HK-2 (cell line): Measurements from ENCODE around the gene AARSD1.
A peak's percentile ranks its signal among the peaks of the same experiment; 100 is the strongest.
"Not testable (repeated sequence)": the region's sequence is repeated elsewhere in the genome, so short reads cannot be mapped to it uniquely, and the experiment has no call there.

Experiments
- DNase-seq: peaks from one replicate; pipeline ENCODE4 v3.0.0-alpha.2; 2018; ENCODE audit not compliant: unreplicated experiment

AARSD1 gene

DNA sequence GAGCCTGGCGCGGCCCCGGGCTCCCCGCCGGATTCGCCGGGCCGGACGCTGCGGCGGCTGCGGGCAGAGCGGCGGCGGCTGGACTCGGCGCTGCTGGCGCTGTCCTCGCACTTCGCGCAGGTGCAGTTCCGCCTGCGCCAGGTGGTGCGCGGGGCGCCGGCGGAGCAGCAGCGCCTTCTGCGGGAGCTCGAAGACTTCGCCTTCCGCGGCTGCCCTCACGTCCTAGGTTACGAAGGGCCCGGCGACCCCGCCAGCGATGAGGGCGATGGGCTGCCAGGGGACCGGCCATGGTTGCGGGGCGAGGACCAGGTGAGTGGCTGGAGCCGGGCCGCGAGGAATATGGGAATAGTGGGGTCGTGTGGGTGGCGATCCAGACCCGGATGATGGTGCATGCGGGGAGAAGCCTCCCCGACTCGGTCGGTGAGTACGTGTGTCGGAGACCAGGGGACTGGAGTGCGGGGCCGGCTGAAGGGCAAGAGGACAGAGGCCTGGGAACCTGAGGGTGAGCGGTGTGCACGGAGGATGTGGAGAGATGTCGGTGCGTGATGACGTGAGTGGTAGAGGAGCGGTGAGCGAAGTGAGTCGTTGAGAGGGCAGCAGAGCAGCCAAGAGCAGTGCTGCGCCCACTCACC is 16.6 kb upstream of the AARSD1 start:
- peak; percentile 66 for DNase-seq

GRCh38 chr17:42980274-42980765 is 16.1 kb upstream of the AARSD1 start, which contains the start of gene RUNDC1:
Gene RUNDC1 (plus strand): TSS chr17:42980565. CDS start chr17:42980577, 12 bp downstream.
- DNase-seq = peak; percentile 89

DNA sequence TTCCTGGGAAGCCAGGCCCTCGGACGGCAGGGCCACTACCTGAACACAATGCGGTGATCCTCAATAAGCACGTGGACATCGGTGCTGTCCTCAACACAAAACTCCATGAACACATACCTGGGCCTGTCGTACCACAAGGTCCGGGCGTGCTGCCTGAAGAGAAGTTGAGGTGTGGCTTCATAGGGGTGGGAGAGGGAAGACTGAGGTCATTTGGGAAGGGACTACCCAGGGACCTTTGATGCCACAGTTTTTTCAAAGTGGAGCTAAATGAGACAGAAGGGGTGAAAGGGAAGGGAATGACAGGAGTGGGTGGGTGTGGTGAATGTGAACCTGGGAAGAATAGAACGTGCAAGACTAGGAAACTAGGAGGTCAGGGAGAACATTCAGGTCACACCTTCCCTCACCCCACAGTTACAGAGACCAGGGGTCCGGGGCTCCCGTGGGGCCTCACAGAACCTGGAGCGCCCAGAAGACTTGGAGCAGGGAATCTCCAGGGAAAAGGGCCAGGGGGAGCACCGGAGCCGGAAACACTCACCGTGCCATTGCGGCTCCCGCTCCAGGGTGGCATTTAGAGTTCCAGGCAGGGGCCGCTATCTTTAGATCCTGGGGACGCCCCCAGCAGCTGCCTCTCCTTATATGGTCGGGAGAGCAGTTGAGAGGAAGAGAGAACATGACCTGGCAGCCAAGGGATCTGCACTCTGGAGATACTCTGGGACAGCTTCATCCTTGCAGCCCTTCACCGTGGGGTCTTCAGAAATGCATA is 15.4 kb upstream of the AARSD1 start, which contains the start of gene PTGES3L:
PTGES3L (minus strand) TSS at position 570 of the 763 bp plus-strand sequence; CDS start at position 543, 27 bp downstream.
- DNase-seq = peak; percentile 63

- not testable (repeated sequence) for DNase-seq
These were observed 11.4 kb upstream of the AARSD1 start for GRCh38 chr17:42975701-42976100.

- no peak for DNase-seq
These were observed 11.0 kb upstream of the AARSD1 start for GRCh38 chr17:42975265-42975664.

DNA sequence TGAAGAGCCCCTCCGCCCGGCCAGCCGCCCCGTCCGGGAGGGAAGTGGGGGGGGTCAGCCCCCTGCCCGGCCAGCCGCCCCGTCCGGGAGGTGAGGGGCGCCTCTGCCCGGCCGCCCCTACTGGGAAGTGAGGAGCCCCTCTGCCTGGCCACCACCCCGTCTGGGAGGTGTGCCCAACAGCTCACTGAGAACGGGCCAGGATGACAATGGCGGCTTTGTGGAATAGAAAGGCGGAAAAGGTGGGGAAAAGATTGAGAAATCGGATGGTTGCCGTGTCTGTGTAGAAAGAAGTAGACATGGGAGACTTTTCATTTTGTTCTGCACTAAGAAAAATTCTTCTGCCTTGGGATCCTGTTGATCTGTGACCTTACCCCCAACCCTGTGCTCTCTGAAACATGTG is 9.1 kb upstream of the AARSD1 start:
- not testable (repeated sequence) for DNase-seq

DNA sequence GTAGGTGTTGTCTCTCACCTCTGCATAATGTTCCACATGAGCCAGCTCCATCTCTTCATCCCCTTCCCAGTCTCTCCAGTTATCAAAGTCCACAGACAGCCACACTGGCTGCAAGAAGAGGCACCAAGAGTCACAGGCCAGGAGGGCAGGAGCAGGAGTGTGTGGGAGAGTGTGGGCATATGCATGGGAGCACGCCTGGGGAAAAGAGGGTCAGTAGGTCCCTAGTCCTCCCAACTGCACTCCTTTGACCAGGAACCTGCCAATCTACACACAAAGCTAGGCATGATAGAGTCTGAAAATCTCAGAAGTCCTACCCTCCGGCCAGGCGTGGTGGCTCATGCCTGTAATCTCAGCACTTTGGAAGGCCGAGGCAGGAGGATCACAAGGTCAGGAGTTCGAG is 7.3 kb upstream of the AARSD1 start:
- no peak for DNase-seq

DNA sequence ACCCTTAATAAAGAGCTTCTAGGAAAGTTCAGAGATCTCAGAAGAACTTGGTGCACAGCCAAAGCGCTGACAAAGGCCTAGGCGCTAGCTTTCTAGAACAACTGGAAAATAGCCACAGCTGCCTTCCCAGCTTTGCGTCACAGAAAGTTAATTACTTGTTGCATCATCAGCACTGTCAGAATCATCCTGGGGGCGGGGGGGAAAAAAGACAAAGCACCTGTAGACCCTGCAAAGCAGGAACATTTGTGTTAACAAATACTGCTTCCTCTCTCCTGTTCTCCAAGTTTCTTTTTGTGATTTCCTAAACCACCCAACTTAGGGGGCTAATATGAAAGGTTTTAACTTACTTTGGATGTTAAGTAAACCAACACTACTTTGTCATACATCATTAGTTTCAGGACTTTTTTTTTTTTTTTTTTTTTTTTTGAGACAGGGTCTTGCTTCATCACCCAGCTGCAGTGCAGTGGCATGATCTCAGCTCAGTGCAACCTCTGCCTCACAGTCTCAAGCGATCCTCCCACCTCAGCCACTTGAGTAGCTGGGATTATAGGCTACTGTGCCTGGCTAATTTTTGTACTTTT is 4.8 kb upstream of the AARSD1 start:
- DNase-seq = no peak

DNA sequence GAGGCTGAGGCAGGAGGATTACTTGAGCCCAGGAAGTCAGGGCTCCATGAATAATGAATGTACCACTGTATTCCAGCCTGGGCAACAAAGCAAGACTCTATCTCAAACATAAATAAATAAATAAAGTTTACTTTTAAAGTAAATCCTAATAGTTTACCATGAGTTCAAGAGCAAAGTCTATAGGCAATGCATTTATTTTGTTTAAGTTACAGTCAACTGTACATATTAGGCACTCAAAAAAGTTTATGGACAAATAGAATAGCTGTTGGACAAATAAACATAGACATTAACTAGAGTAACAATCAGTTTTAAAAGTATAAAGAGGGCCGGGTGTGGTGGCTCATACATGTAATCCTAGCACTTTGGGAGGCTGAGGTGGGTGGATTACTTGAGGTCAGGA is 3.7 kb upstream of the AARSD1 start:
- DNase-seq = no peak

DNA sequence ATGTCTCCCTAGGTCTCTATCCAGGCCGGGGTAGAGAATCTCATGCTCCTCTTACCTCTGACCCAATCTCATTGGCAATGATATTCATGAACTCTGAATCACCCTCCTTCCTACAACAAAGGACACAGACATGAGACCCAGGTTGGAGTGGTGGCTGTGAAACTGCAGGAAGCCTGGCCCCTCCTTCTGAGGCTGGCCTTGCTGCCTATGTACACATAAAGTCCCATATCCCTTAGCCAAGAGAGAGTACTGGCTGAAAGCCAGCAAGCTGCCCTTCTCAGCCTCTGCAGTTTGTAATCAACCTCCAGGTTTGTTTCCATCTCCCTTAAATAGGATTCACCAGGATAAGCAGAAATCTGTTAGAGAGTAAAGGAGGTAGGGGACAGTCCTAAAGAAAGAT is 10.6 kb downstream of the AARSD1 start:
- no peak for DNase-seq

- no peak for DNase-seq
These were observed 14.0 kb downstream of the AARSD1 start for GRCh38 chr17:42950044-42950783.

GRCh38 chr17:42946812-42947211 is 17.4 kb downstream of the AARSD1 start:
- no peak for DNase-seq

DNA sequence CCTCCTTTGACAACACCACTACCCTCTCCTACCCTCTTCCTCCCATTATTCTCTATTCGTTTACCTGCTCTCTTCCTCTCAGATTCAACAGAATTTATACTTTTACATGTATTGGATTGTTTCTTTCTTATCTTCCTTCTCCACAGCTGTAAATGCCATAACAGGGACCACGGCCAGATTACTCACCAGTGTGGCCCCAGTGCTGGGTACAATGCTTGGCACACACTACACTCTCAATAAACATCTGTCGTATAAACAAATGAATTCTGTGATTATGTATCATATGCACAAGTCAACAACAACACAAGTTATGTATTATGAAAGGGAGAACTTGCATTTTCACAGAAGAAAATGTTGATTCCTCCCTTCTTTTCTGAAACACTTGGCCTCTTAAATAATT is 20.0 kb downstream of the AARSD1 start:
- no peak for DNase-seq

- DNase-seq = peak; percentile 34
These were observed 26.3 kb downstream of the AARSD1 start for GRCh38 chr17:42937712-42938596.

DNA sequence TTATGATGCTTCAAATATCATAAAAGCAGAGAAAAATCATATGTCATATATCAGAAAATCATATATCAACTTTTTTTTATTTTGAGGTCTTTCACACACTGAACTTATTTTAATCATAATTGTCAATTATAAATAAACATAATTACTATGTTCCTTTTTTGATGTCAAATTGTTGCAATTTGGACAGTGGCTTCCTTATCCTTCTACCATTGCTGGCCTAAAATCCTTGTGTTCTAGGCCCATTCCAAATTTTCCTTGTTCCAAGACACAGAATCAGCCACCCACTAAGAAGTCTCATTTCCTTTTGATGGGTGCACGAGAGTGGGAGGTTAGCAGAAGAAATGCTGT is 34.8 kb downstream of the AARSD1 start:
- no peak for DNase-seq

GRCh38 chr17:42928714-42929496 is 35.3 kb downstream of the AARSD1 start:
- DNase-seq = peak; percentile 24

DNA sequence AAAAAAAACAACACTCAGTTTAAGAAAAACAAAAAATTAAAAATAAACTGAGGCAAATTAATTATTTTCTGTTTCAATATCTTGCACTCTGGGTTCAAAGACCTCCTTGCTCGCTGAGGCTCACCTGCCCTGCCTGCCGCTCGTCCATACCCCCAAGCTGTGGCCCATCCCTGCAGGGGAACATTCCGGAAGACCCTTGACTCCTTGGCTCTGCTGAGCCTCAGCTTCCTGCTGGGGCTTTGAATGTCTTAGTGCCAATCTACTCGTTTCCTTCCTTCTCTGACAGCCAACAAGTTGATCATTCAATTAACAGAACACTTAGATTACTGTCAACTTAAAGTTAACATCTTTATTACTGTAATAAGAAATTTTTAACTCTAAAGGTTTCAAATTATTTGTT is 39.4 kb downstream of the AARSD1 start:
- DNase-seq = no peak

- not testable (repeated sequence) for DNase-seq
These were observed 40.8 kb downstream of the AARSD1 start for GRCh38 chr17:42923472-42923871.

- DNase-seq = no peak
These were observed 42.0 kb downstream of the AARSD1 start for GRCh38 chr17:42922294-42922693.

DNA sequence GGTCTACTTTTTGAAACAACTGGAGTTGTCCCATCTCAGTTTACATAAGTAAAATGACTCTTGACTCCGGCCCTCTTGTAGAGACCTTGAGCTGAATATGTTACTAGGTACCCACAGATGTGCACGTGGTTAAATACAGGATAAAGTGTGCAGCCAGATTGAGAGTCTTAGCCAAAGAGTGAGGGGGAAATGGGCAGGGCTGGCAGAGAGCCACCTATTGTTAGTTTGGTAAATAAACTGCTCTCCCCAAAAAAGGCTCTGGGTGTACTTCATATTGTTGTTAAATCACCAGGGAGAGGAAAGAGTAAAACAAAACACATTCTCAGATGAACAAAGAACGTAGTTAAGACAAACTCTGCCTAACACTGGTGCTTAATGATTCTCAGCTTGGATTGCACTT is 43.3 kb downstream of the AARSD1 start:
- no peak for DNase-seq
